H9 (cell line): ENCODE measurements around the gene PDE6D. TPM values are rescaled to one million over a fixed set of nuclear protein-coding genes. Genes with fewer than 3 reads are reported as not detected.

Experiments used
- DNase-seq: peaks from one replicate; pipeline ENCODE4 v3.0.0-alpha.2; 2017
- H2AFZ ChIP-seq: one replicate; pipeline ENCODE4 v1.6.1; 2013; ENCODE audit warnings: mild to moderate bottlenecking, low read length, control low read depth, moderate library complexity
- H2AK5ac ChIP-seq: 2 replicates; pipeline ENCODE4 v1.6.1; 2013; ENCODE audit warnings: low read length, control low read depth, mixed read lengths; ENCODE audit not compliant: insufficient read length
- H2BK120ac ChIP-seq: one replicate; pipeline ENCODE4 v1.6.1; 2013; ENCODE audit warnings: low read depth, mild to moderate bottlenecking, low read length, control low read depth, inconsistent platforms; ENCODE audit not compliant: poor library complexity, severe bottlenecking
- H2BK12ac ChIP-seq: 2 replicates; pipeline ENCODE4 v1.6.1; 2013; ENCODE audit warnings: low read length, control low read depth, mixed read lengths, low read depth; ENCODE audit not compliant: insufficient read length
- H2BK15ac ChIP-seq: 2 replicates; pipeline ENCODE4 v1.6.1; 2013; ENCODE audit warnings: low read depth, low read length, control low read depth
- H2BK20ac ChIP-seq: one replicate; pipeline ENCODE4 v1.6.1; 2013; ENCODE audit warnings: low read depth, mild to moderate bottlenecking, low read length, control low read depth, inconsistent platforms; ENCODE audit not compliant: poor library complexity, severe bottlenecking
- H2BK5ac ChIP-seq: 2 replicates; pipeline ENCODE4 v1.6.1; 2013; ENCODE audit warnings: low read length, control low read depth, mixed read lengths; ENCODE audit not compliant: insufficient read length
- H3K14ac ChIP-seq: 2 replicates; pipeline ENCODE4 v1.6.1; 2013; ENCODE audit warnings: low read length, control low read depth; ENCODE audit not compliant: insufficient read depth
- H3K18ac ChIP-seq: 2 replicates; pipeline ENCODE4 v1.6.1; 2013; ENCODE audit warnings: low read depth, mild to moderate bottlenecking, mixed read lengths, low read length, control low read depth; ENCODE audit not compliant: insufficient read length
- H3K23ac ChIP-seq: 2 replicates; pipeline ENCODE4 v1.6.1; 2013; ENCODE audit warnings: low read length, control low read depth, mixed read lengths, low read depth; ENCODE audit not compliant: insufficient read length
- H3K23me2 ChIP-seq: 2 replicates; pipeline ENCODE4 v1.6.1; 2013; ENCODE audit warnings: low read depth, mild to moderate bottlenecking, mixed read lengths, low read length, control low read depth; ENCODE audit not compliant: insufficient read length, poor library complexity, severe bottlenecking
- H3K27ac ChIP-seq: 2 replicates; pipeline ENCODE4 v1.5.1; 2013; ENCODE audit warnings: low read length, control low read depth, mixed read lengths, low read depth; ENCODE audit not compliant: insufficient read length
- H3K27me3 ChIP-seq: 2 replicates; pipeline ENCODE4 v1.6.1; 2013; ENCODE audit warnings: low read length, control low read depth, inconsistent platforms; ENCODE audit not compliant: insufficient read depth
- H3K4ac ChIP-seq: 2 replicates; pipeline ENCODE4 v1.6.1; 2013; ENCODE audit warnings: low read depth, mild to moderate bottlenecking, control low read depth, inconsistent platforms, low read length, moderate library complexity
- H3K4me1 ChIP-seq: 2 replicates; pipeline ENCODE4 v1.6.1; 2013; ENCODE audit warnings: low read length, control low read depth, inconsistent platforms; ENCODE audit not compliant: insufficient read depth
- H3K4me2 ChIP-seq: 2 replicates; pipeline ENCODE4 v1.6.1; 2013; ENCODE audit warnings: low read length, control low read depth, mixed read lengths; ENCODE audit not compliant: insufficient read length, insufficient read depth
- H3K56ac ChIP-seq: 2 replicates; pipeline ENCODE4 v1.6.1; 2013; ENCODE audit warnings: low read depth, mild to moderate bottlenecking, mixed read lengths, low read length, control low read depth; ENCODE audit not compliant: insufficient read length
- H3K79me1 ChIP-seq: 2 replicates; pipeline ENCODE4 v1.6.1; 2013; ENCODE audit warnings: low read depth, mild to moderate bottlenecking, moderate library complexity, low read length, control low read depth, inconsistent platforms; ENCODE audit not compliant: insufficient read depth, poor library complexity, severe bottlenecking
- H3K79me2 ChIP-seq: 2 replicates; pipeline ENCODE4 v1.6.1; 2013; ENCODE audit warnings: low read length, control low read depth, inconsistent platforms; ENCODE audit not compliant: insufficient read depth
- H3K9ac ChIP-seq: 2 replicates; pipeline ENCODE4 v1.6.1; 2013; ENCODE audit warnings: low read length, control low read depth, mixed read lengths; ENCODE audit not compliant: insufficient read length; ENCODE audit errors: extremely low read depth
- H3K9me3 ChIP-seq: one replicate; pipeline ENCODE4 v1.6.1; 2013; ENCODE audit warnings: low read depth, low read length, inconsistent platforms; ENCODE audit not compliant: control insufficient read depth
- H3T11ph ChIP-seq: one replicate; pipeline ENCODE4 v1.6.1; 2013; ENCODE audit warnings: mild to moderate bottlenecking, low read length, control low read depth, inconsistent platforms
- H4K20me1 ChIP-seq: one replicate; pipeline ENCODE4 v1.6.1; 2013; ENCODE audit not compliant: control insufficient read depth, insufficient read length, insufficient read depth
- H4K5ac ChIP-seq: 2 replicates; pipeline ENCODE4 v1.6.1; 2013; ENCODE audit warnings: low read depth, mild to moderate bottlenecking, mixed read lengths, low read length, control low read depth; ENCODE audit not compliant: insufficient read length
- H4K8ac ChIP-seq: replicated peaks from 2 replicates; pipeline ENCODE4 v1.6.1; 2013; ENCODE audit warnings: low read length, control low read depth, mixed read lengths, low read depth; ENCODE audit not compliant: insufficient read length
- H4K91ac ChIP-seq: 2 replicates; pipeline ENCODE4 v1.6.1; 2013; ENCODE audit warnings: low read depth, mild to moderate bottlenecking, moderate library complexity, mixed read lengths, low read length, control low read depth; ENCODE audit not compliant: insufficient read length
- H3K27ac Mint-ChIP-seq, 3 experiments: 2 replicates in 2 of 3; 3 replicates in 1 of 3; pipeline ENCODE4 v1.8.0; 2020 to 2021; ENCODE audit warnings: mixed read lengths in 3 of 3, mild to moderate bottlenecking in 1 of 3, moderate library complexity in 1 of 3
- H3K27me3 Mint-ChIP-seq: 2 replicates; pipeline ENCODE4 v1.8.0; 2021; ENCODE audit warnings: low read depth, mild to moderate bottlenecking, moderate library complexity, mixed read lengths
- H3K36me3 Mint-ChIP-seq, 3 experiments: 2 replicates in 2 of 3; 3 replicates in 1 of 3; pipeline ENCODE4 v1.8.0; 2020 to 2021; ENCODE audit warnings: low read depth in 3 of 3, mixed read lengths in 3 of 3; ENCODE audit not compliant: insufficient read depth in 1 of 3
- H3K4me1 Mint-ChIP-seq, 2 experiments: 2 replicates each; pipeline ENCODE4 v1.8.0; 2020; ENCODE audit warnings: mixed read lengths in 2 of 2
- H3K4me3 Mint-ChIP-seq, 2 experiments: 2 replicates in 1 of 2; 3 replicates in 1 of 2; pipeline ENCODE4 v1.8.0; 2020 to 2021; ENCODE audit warnings: mild to moderate bottlenecking in 2 of 2, mixed read lengths in 2 of 2, moderate library complexity in 1 of 2
- H3K9me3 Mint-ChIP-seq, 2 experiments: 2 replicates in 1 of 2; 3 replicates in 1 of 2; pipeline ENCODE4 v1.8.0; 2020; ENCODE audit warnings: mild to moderate bottlenecking in 2 of 2, mixed read lengths in 2 of 2, moderate library complexity in 1 of 2
- CTCF ChIP-seq: fragments of 200-600 bp; sonication (generic); conservative IDR thresholded peaks from 3 replicates; pipeline ENCODE4 v1.8.0; 2021; ENCODE audit warnings: antibody characterized with exemption, mild to moderate bottlenecking
- WGBS: extraction: QIAGEN DNeasy Blood & Tissue Kit; methylation state at CpG from one replicate; pipeline ENCODE4 v1.1.7; 2013; ENCODE audit warnings: missing lambda C conversion rate, low lambda C conversion rate, mixed read lengths; ENCODE audit not compliant: insufficient read length; ENCODE audit errors: extremely low coverage; 5-methylcytosine and 5-hydroxymethylcytosine counted together
- total RNA-seq: library from RNA; stranded (reverse); gene quantifications from 2 replicates; pipeline ENCODE4 v1.2.1, GENCODE V29; 2021

PDE6D gene
- total RNA-seq, 1 experiment from 2014 or later, result 33.7 TPM

- Histone ChIP-seq H3K23me2 (no peaks in the 10 kb centered on the region), H3K18ac (no peak overlapping the region), H3K9ac (no peak overlapping the region), H3K4me1 (no peaks in the 10 kb centered on the region), H3T11ph (no peak overlapping the region), H4K8ac (no peak overlapping the region), H3K14ac (no peak overlapping the region), H2AFZ (no peak overlapping the region), H4K20me1 (no peaks in the 10 kb centered on the region), H3K27me3 (no peaks in the 10 kb centered on the region), H2BK12ac (no peak overlapping the region), H3K23ac (no peak overlapping the region), H3K27ac (no peak overlapping the region), H3K56ac (no peak overlapping the region), H4K5ac (no peak overlapping the region), H4K91ac (no peak overlapping the region), H3K4me2 (no peak overlapping the region), H2AK5ac (no peak overlapping the region), H3K79me2 (no peaks in the 10 kb centered on the region), H2BK120ac (no peak overlapping the region), H3K79me1 (no peaks in the 10 kb centered on the region), H2BK20ac (no peak overlapping the region), H3K9me3 (no peaks in the 10 kb centered on the region), H3K4ac (no peak overlapping the region), H2BK15ac (no peak overlapping the region), H2BK5ac (no peak overlapping the region)
- no peaks in the 10 kb centered on the region for H3K27me3 Mint-ChIP-seq
- H3K4me3 Mint-ChIP-seq, result no peak overlapping the region
- H3K36me3 Mint-ChIP-seq, result peaks cover 7 to 67% (median 30%) of the 10 kb centered on the region in 3 experiments
- peaks cover 12% of the 10 kb centered on the region in 2 experiments for H3K4me1 Mint-ChIP-seq
- no CpG with 5 or more reads among the region's 2 CpGs for WGBS
- no peak for DNase-seq
- no peaks in the 10 kb centered on the region for H3K9me3 Mint-ChIP-seq
- TF ChIP-seq CTCF, result no peak
- no peak overlapping the region for H3K27ac Mint-ChIP-seq
These were observed 25.9 kb upstream of the PDE6D start for GRCh38 chr2:231807020-231807419.
